CD14-positive monocyte (primary cell): Measurements from ENCODE around the gene NUP93. TPM values are rescaled to one million over a fixed set of nuclear protein-coding genes. Genes with fewer than 3 reads are reported as not detected.
A peak's percentile ranks its signal among the peaks of the same experiment; 100 is the strongest.

Experiments used
- DNase-seq, 3 donors: peaks; one replicate each; pipeline ENCODE4 v3.0.0-alpha.2; 2011 to 2022
- H2AFZ ChIP-seq: 2 replicates; pipeline ENCODE4 v1.6.0; 2012; ENCODE audit warnings: mild to moderate bottlenecking, low read depth, low read length, inconsistent platforms; ENCODE audit not compliant: insufficient read depth, poor library complexity, severe bottlenecking
- H3K27ac ChIP-seq, 2 donors: 1 replicate in 1 of 2; 2 replicates in 1 of 2; pipeline ENCODE4 v1.5.1; 2012 to 2013; ENCODE audit warnings: low read length in 2 of 2, control low read depth in 1 of 2, inconsistent platforms in 1 of 2, low read depth in 1 of 2, mild to moderate bottlenecking in 1 of 2
- H3K27me3 ChIP-seq, 2 donors: one replicate each; pipeline versions ENCODE4 v1.6.0 to v1.6.1; 2011 to 2013; ENCODE audit warnings: low read length in 2 of 2; ENCODE audit not compliant: control insufficient read depth in 2 of 2, insufficient read depth in 2 of 2
- H3K36me3 ChIP-seq, 2 donors: replicated peaks in 1 of 2; 1 replicate in 1 of 2; 2 replicates in 1 of 2; pipeline versions ENCODE4 v1.5.1 to v1.6.1; 2012 to 2013; ENCODE audit warnings: low read length in 2 of 2, control low read depth in 1 of 2, inconsistent platforms in 1 of 2, mild to moderate bottlenecking in 1 of 2; ENCODE audit not compliant: insufficient read depth in 2 of 2, control insufficient read depth in 1 of 2
- H3K4me1 ChIP-seq, 2 donors: 1 replicate in 1 of 2; 2 replicates in 1 of 2; pipeline versions ENCODE4 v1.5.1 to v1.6.1; 2012 to 2013; ENCODE audit warnings: low read length in 2 of 2, control low read depth in 1 of 2, inconsistent platforms in 1 of 2, mild to moderate bottlenecking in 1 of 2, moderate library complexity in 1 of 2; ENCODE audit not compliant: insufficient read depth in 2 of 2, control insufficient read depth in 1 of 2
- H3K4me2 ChIP-seq: replicated peaks from 2 replicates; pipeline ENCODE3; 2012; ENCODE audit warnings: low read length, moderate library complexity, mild to moderate bottlenecking; ENCODE audit not compliant: poor library complexity, severe bottlenecking; ENCODE audit errors: extremely low read depth
- H3K4me3 ChIP-seq, 3 experiments: fragments of 200-600 bp in 1 of 3; sonication (generic) in 1 of 3; replicated peaks in 1 of 3; 1 replicate in 2 of 3; 2 replicates in 1 of 3; pipeline ENCODE4 v1.5.1; 2011 to 2013; ENCODE audit warnings: low read length in 3 of 3, mild to moderate bottlenecking in 3 of 3, control low read depth in 2 of 3, low read depth in 2 of 3, inconsistent platforms in 1 of 3, moderate library complexity in 1 of 3
- H3K79me2 ChIP-seq: 2 replicates; pipeline ENCODE4 v1.6.0; 2012; ENCODE audit warnings: mild to moderate bottlenecking, control low read depth, inconsistent platforms, low read length, moderate library complexity; ENCODE audit not compliant: insufficient read depth
- H3K9ac ChIP-seq: 2 replicates; pipeline ENCODE4 v1.6.0; 2017; ENCODE audit warnings: low read length, mild to moderate bottlenecking; ENCODE audit not compliant: insufficient read depth, poor library complexity, severe bottlenecking
- H3K9me3 ChIP-seq, 2 donors: replicated peaks in 1 of 2; 1 replicate in 1 of 2; 2 replicates in 1 of 2; pipeline versions ENCODE4 v1.5.1 to v1.6.1; 2012 to 2013; ENCODE audit warnings: low read length in 2 of 2, control low read depth in 1 of 2; ENCODE audit not compliant: control insufficient read depth in 1 of 2, insufficient read depth in 1 of 2
- H4K20me1 ChIP-seq: 2 replicates; pipeline ENCODE4 v1.6.0; 2012; ENCODE audit warnings: mild to moderate bottlenecking, low read length, control low read depth, moderate library complexity; ENCODE audit not compliant: insufficient read depth
- H3K27ac Mint-ChIP-seq, 7 donors: one replicate each; pipeline ENCODE4 v1.8.0; 2020; ENCODE audit warnings: mild to moderate bottlenecking in 7 of 7, mixed read lengths in 7 of 7, moderate library complexity in 6 of 7, inconsistent platforms in 2 of 7
- H3K27me3 Mint-ChIP-seq, 3 donors: one replicate each; pipeline ENCODE4 v1.8.0; 2021 to 2022; ENCODE audit warnings: low read depth in 3 of 3, mild to moderate bottlenecking in 3 of 3, mixed read lengths in 3 of 3, moderate library complexity in 3 of 3, inconsistent platforms in 1 of 3
- H3K36me3 Mint-ChIP-seq, 2 donors: one replicate each; pipeline ENCODE4 v1.8.0; 2020; ENCODE audit warnings: mixed read lengths in 2 of 2, inconsistent platforms in 1 of 2, mild to moderate bottlenecking in 1 of 2
- H3K4me1 Mint-ChIP-seq: one replicate; pipeline ENCODE4 v1.8.0; 2020; ENCODE audit warnings: mild to moderate bottlenecking, mixed read lengths
- H3K4me3 Mint-ChIP-seq, 2 donors: one replicate each; pipeline ENCODE4 v1.8.0; 2020; ENCODE audit warnings: mild to moderate bottlenecking in 2 of 2, mixed read lengths in 2 of 2, moderate library complexity in 1 of 2
- H3K9me3 Mint-ChIP-seq, 7 donors: one replicate each; pipeline ENCODE4 v1.8.0; 2020 to 2022; ENCODE audit warnings: mixed read lengths in 7 of 7, mild to moderate bottlenecking in 6 of 7, moderate library complexity in 6 of 7, inconsistent platforms in 2 of 7
- WGBS: methylation state at CpG from one replicate; pipeline ENCODE4 v1.1.5; 2013; ENCODE audit warnings: missing lambda C conversion rate; ENCODE audit not compliant: insufficient coverage; 5-methylcytosine and 5-hydroxymethylcytosine counted together
- intact Hi-C, 2 donors: fragments of 100-400 bp; cut with micrococcal nuclease; formaldehyde crosslinking; loops; one replicate each; pipeline versions ENCODE4 v1.15.0 to v1.15.1; 2023
- polyA plus RNA-seq, 3 donors: library from polyadenylated mRNA; depleted of rRNA in 1 of 3; unstranded in 2 of 3; stranded (reverse) in 1 of 3; fragments of 300-500 nt in 2 of 3; fragments of >200 nt in 1 of 3; fragmentation: Illumina TruSeq in 2 of 3; gene quantifications; 1 replicate in 2 of 3; 2 replicates in 1 of 3; pipeline ENCODE4 v1.2.3, GENCODE V29; 2012 to 2021
- TF ChIP-seq, protein P1 (sequence below): fragments of 200-600 bp; IDR thresholded peaks from one replicate; pipeline ENCODE4 v1.8.0; 2022; ENCODE audit warnings: antibody characterized with exemption, mild to moderate bottlenecking

Gene NUP93
- polyA plus RNA-seq, 3 donors = 46.6 to 77.7 (median 59.4) TPM

DNA sequence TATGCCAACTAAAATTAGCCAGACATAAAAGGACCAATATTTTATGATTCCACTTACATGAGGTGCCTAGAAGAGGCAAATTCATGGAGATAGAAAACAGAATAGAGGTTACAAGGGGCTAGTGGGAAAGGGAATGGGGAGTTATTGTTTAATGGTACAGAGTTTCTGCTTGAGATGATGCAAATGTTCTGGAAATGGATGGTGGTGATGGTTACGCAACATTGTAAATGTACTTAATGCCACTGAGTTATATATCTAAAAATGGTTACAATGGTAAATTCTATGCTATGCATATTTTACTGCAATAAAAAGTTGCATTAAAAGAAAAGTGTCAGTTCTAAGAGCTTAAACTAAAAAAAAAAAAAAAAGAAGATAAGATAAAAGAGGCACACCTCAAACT lies 29.7 kb upstream of the NUP93 start:
- no peak for DNase-seq
- Histone ChIP-seq H3K79me2 (no peaks in the 10 kb centered on the region), H3K36me3 (no peaks in the 10 kb centered on the region), H3K9me3 (peaks cover 0 to 10% of the 10 kb centered on the region in 2 donors), H4K20me1 (no peaks in the 10 kb centered on the region), H3K4me2 (no peak overlapping the region), H3K4me3 (no peak overlapping the region), H3K9ac (no peak overlapping the region), H3K27ac (no peak overlapping the region), H3K4me1 (no peaks in the 10 kb centered on the region), H3K27me3 (no peaks in the 10 kb centered on the region), H2AFZ (no peak overlapping the region)
- H3K9me3 Mint-ChIP-seq = peaks cover 3 to 16% (median 10%) of the 10 kb centered on the region in 7 donors
- peaks cover 5 to 10% (median 6%) of the 10 kb centered on the region in 3 donors for H3K27me3 Mint-ChIP-seq
- no peaks in the 10 kb centered on the region for H3K36me3 Mint-ChIP-seq
- intact Hi-C loops = loop anchor here (5.0 to 10.0 kb wide), 3 partner anchors 95 to 183 kb away; partner anchors contain the start of gene MT2A (in 2 of the 2)
- peaks cover 12% of the 10 kb centered on the region for H3K4me1 Mint-ChIP-seq
- WGBS = no CpG with 5 or more reads among the region's 1 CpG
- TF ChIP-seq, protein P1, sequence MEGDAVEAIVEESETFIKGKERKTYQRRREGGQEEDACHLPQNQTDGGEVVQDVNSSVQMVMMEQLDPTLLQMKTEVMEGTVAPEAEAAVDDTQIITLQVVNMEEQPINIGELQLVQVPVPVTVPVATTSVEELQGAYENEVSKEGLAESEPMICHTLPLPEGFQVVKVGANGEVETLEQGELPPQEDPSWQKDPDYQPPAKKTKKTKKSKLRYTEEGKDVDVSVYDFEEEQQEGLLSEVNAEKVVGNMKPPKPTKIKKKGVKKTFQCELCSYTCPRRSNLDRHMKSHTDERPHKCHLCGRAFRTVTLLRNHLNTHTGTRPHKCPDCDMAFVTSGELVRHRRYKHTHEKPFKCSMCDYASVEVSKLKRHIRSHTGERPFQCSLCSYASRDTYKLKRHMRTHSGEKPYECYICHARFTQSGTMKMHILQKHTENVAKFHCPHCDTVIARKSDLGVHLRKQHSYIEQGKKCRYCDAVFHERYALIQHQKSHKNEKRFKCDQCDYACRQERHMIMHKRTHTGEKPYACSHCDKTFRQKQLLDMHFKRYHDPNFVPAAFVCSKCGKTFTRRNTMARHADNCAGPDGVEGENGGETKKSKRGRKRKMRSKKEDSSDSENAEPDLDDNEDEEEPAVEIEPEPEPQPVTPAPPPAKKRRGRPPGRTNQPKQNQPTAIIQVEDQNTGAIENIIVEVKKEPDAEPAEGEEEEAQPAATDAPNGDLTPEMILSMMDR = no peak
- no peak overlapping the region for H3K4me3 Mint-ChIP-seq
- H3K27ac Mint-ChIP-seq = no peak overlapping the region

DNA sequence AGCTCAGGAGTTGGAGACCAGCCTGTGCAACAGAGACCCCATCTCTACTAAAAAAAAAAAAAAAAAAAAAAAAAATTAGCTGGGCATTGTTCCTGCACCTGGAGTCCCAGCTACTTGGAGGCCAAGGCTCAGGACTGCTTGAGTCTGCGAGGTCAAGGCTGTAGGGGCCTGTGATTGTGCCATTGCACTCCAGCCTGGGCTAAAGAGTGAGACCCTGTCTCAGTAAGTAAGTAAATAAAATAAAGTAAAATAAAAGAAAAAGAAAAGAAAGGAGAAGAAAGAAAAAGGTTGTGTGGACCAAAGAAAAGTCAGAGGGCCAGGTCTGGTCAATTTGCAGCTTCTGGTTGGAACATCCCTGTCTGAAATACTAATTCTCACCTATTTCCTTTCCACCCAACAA lies 29.3 kb upstream of the NUP93 start:
- Histone ChIP-seq H2AFZ (no peak overlapping the region), H3K9me3 (peaks cover 0 to 8% of the 10 kb centered on the region in 2 donors), H3K27ac (no peak overlapping the region), H3K79me2 (no peaks in the 10 kb centered on the region), H3K4me3 (no peak overlapping the region), H3K27me3 (no peaks in the 10 kb centered on the region), H3K9ac (no peak overlapping the region), H4K20me1 (no peaks in the 10 kb centered on the region), H3K36me3 (no peaks in the 10 kb centered on the region), H3K4me1 (no peaks in the 10 kb centered on the region), H3K4me2 (no peak overlapping the region)
- TF ChIP-seq, protein P1 = no peak
- DNase-seq = no peak
- intact Hi-C loops = loop anchor here (5.0 to 10.0 kb wide), 3 partner anchors 96 to 183 kb away; partner anchors contain the start of gene MT2A (in 2 of the 2)
- Mint-ChIP-seq H3K9me3 (peaks cover 3 to 13% (median 8%) of the 10 kb centered on the region in 7 donors), H3K27me3 (peaks cover 5 to 10% (median 6%) of the 10 kb centered on the region in 3 donors), H3K36me3 (no peaks in the 10 kb centered on the region), H3K4me3 (no peak overlapping the region), H3K27ac (peak overlapping the region in 1 of 7 donors; percentile 45), H3K4me1 (peaks cover 12% of the 10 kb centered on the region)
- WGBS = 100% methylated on average over 1 of the region's 1 CpG
